Mesodermal cell (in vitro differentiated cells): ENCODE results near the gene CDC42EP2. TPM values are rescaled to one million over a fixed set of nuclear protein-coding genes. Genes with fewer than 3 reads are reported as not detected.

ENCODE experiments used
- H3K27ac ChIP-seq: 2 replicates; pipeline ENCODE4 v1.7.0; 2013; ENCODE audit warnings: mild to moderate bottlenecking, low read depth, low read length, moderate library complexity; ENCODE audit not compliant: severe bottlenecking
- H3K36me3 ChIP-seq: 2 replicates; pipeline ENCODE4 v1.7.1; 2013; ENCODE audit warnings: mild to moderate bottlenecking, low read length, moderate library complexity; ENCODE audit not compliant: control insufficient read depth, insufficient read depth
- H3K4me1 ChIP-seq: one replicate; pipeline ENCODE4 v1.7.1; 2013; ENCODE audit warnings: mild to moderate bottlenecking, low read length; ENCODE audit not compliant: insufficient read depth, control insufficient read depth, poor library complexity, severe bottlenecking
- H3K4me3 ChIP-seq: 2 replicates; pipeline ENCODE4 v1.7.0; 2013; ENCODE audit warnings: low read length, control low read depth, mild to moderate bottlenecking; ENCODE audit not compliant: insufficient read depth, poor library complexity, severe bottlenecking; ENCODE audit errors: extremely low read depth
- H3K9me3 ChIP-seq: 2 replicates; pipeline ENCODE4 v1.7.1; 2013; ENCODE audit warnings: mild to moderate bottlenecking, low read length, moderate library complexity; ENCODE audit not compliant: control insufficient read depth
- WGBS, 2 experiments: methylation state at CpG; one replicate each; pipeline ENCODE4 v1.1.5; 2013; ENCODE audit warnings: missing lambda C conversion rate in 2 of 2; ENCODE audit not compliant: insufficient coverage in 2 of 2; 5-methylcytosine and 5-hydroxymethylcytosine counted together
- polyA plus RNA-seq, 2 experiments: library from polyadenylated mRNA; stranded (reverse); fragments of 50-300 nt; gene quantifications; one replicate each; pipeline ENCODE4 v1.2.3, GENCODE V29; 2013

The CDC42EP2 gene, protein sequence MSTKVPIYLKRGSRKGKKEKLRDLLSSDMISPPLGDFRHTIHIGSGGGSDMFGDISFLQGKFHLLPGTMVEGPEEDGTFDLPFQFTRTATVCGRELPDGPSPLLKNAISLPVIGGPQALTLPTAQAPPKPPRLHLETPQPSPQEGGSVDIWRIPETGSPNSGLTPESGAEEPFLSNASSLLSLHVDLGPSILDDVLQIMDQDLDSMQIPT
- 14.7 TPM for polyA plus RNA-seq (2013, experiment 1 of 2)
- 8.1 TPM for polyA plus RNA-seq (2013, experiment 2 of 2)

GRCh38 chr11:65314501-65315203 lies at the start of gene CDC42EP2:
Gene CDC42EP2, plus strand, starts transcription at chr11:65314866. Its CDS starts 6,033 bp downstream, at chr11:65320899.
- Histone ChIP-seq H3K9me3 (no peaks in the 10 kb centered on the region), H3K4me1 (peaks cover 16% of the 10 kb centered on the region), H3K36me3 (peaks cover 11% of the 10 kb centered on the region), H3K27ac (peak within 1 kb of the TSS; percentile 53), H3K4me3 (peak within 1 kb of the TSS; percentile 98)
- WGBS, 2 experiments: 0 to 1% methylated on average over 48 to 66 of the region's 74 CpGs

DNA sequence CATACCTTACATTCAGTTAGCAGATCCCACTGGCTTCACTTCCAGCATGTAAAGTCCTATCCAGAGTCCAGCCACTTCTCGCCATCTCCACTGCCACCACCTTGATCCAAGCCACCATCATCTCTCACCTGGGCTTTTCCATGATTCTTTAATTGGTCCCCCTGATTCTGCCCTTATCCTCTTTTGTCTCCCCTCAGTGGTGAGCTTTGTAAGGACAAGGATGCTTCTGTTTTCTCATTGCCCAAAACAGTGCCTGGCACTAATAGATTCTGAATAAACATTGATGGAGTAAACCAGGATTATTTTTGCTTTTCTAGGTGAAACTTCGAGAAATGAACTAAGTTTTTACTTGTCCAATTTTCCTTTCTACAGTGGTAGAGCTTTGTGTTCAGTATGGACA lies 48.5 kb upstream of the CDC42EP2 start:
- 90 to 100% methylated on average over 1 to 2 of the region's 2 CpGs for WGBS, 2 experiments
- H3K4me1 ChIP-seq: peaks cover 5% of the 10 kb centered on the region
- no peak overlapping the region for H3K4me3 ChIP-seq
- no peaks in the 10 kb centered on the region for H3K9me3 ChIP-seq
- peaks cover 58% of the 10 kb centered on the region for H3K36me3 ChIP-seq
- H3K27ac ChIP-seq: no peak overlapping the region

GRCh38 chr11:65274735-65275682 lies 39.7 kb upstream of the CDC42EP2 start:
- Histone ChIP-seq H3K27ac (peak overlapping the region; percentile 87), H3K36me3 (peaks cover 36% of the 10 kb centered on the region), H3K9me3 (no peaks in the 10 kb centered on the region), H3K4me3 (no peak overlapping the region), H3K4me1 (peaks cover 53% of the 10 kb centered on the region)
- WGBS, 2 experiments: 17 to 53% methylated on average over 1 to 5 of the region's 6 CpGs

- Histone ChIP-seq H3K4me1 (peaks cover 62% of the 10 kb centered on the region), H3K36me3 (peaks cover 30% of the 10 kb centered on the region), H3K9me3 (no peaks in the 10 kb centered on the region), H3K4me3 (no peak overlapping the region), H3K27ac (peak overlapping the region; percentile 87)
- no CpG with 5 or more reads among the region's 4 CpGs for WGBS, 2 experiments
Measured at GRCh38 chr11:65275906-65276305, 38.8 kb upstream of the CDC42EP2 start.

GRCh38 chr11:65277631-65278277 lies 36.9 kb upstream of the CDC42EP2 start:
- Histone ChIP-seq H3K9me3 (no peaks in the 10 kb centered on the region), H3K36me3 (peaks cover 34% of the 10 kb centered on the region), H3K27ac (peak overlapping the region; percentile 95), H3K4me3 (no peak overlapping the region), H3K4me1 (peaks cover 65% of the 10 kb centered on the region)
- WGBS, 2 experiments: 95 to 97% methylated on average over 3 to 5 of the region's 5 CpGs

DNA sequence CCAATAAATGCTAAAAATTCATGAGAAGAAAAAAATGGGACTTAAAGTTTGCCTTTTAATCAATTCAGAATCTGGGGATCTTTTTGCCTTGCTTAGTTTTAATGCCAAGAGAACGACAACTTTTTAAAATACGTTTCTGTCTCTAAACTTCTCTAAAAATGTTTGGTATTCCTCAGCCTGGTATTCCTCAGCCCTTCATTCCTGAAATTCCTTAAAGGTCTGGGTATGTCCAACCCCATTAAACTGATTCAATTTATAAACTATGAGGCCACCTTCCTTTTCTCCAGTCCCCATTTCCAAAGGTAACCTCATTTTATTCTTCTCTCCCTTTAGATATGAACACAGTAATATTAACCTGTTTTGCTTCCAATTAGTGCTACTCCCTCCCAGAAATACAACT lies 36.3 kb upstream of the CDC42EP2 start:
- H3K4me1 ChIP-seq: peaks cover 65% of the 10 kb centered on the region
- no peak overlapping the region for H3K4me3 ChIP-seq
- WGBS, 2 experiments: 89 to 95% methylated on average over 2 of the region's 2 CpGs
- H3K36me3 ChIP-seq: peaks cover 40% of the 10 kb centered on the region
- H3K27ac ChIP-seq: peak overlapping the region; percentile 95
- no peaks in the 10 kb centered on the region for H3K9me3 ChIP-seq

- 89 to 100% methylated on average over 1 to 2 of the region's 4 CpGs for WGBS, 2 experiments
- Histone ChIP-seq H3K36me3 (peaks cover 50% of the 10 kb centered on the region), H3K27ac (peak overlapping the region; percentile 95)
Measured at GRCh38 chr11:65279279-65279678, 35.4 kb upstream of the CDC42EP2 start.

DNA sequence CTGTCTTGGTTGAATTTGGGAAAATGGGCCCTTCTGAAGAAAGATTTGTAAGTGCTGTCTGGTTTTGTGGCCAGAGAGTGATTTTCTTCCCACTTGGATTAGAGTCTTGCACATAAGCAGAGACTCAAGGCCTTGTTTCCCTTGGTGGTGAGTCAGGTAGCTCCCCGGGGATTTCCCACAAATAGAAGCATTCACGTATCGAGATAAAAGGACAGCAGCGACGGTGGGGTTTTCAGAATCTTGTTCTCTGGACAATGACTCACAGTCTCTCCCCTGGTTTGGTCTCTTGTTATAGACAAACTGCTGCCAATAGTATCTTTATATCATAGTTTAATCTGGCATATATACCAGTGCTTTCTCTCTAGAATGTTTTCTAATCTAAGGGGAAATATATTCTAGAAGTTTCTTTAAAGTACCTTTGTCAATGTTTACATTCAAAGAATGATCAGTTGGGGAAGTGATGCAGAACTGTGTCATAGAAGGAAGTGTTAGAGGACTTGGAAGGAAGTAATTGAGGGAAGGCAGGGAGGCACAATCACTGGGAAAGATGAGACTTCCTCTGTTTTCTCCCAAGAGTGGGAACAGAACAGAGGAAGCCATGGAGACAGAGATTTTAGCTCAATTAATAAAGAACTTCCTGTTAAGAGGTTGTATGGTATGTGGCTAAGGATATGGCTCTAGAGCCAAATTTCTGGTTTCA lies 34.8 kb upstream of the CDC42EP2 start:
- Histone ChIP-seq H3K27ac (peak overlapping the region; percentile 95), H3K9me3 (no peaks in the 10 kb centered on the region), H3K36me3 (peaks cover 56% of the 10 kb centered on the region), H3K4me1 (peaks cover 60% of the 10 kb centered on the region), H3K4me3 (no peak overlapping the region)
- 46% methylated on average over 3 of the region's 5 CpGs; no CpG with 5 or more reads in 1 of the 2 experiments for WGBS, 2 experiments

More at GRCh38 chr11:65279279-65279678, 35.4 kb upstream of the CDC42EP2 start:
- H3K4me3 ChIP-seq: no peak overlapping the region
- no peaks in the 10 kb centered on the region for H3K9me3 ChIP-seq
- peaks cover 65% of the 10 kb centered on the region for H3K4me1 ChIP-seq

DNA sequence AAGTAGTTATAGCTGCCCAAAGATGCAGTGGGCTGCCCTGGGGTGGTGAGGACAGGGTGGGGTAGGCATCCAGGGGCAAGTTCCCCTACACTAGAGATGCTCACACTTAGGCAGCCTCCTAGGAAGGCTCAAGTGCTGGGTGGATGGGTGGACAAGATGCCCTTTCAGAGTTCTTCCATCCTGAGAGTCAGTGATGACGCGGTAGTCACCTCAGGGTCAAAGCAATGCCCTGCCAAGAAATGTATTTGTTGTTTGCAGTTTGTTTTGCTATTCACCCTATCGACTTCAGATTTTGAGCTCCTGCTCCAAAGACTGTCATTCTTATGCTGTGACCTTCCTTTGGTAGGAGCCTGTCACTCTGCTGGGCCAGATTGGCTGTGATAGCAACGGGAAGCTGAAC lies 34.0 kb upstream of the CDC42EP2 start:
- WGBS, 2 experiments: 96 to 100% methylated on average over 2 to 4 of the region's 4 CpGs
- H3K36me3 ChIP-seq: peaks cover 63% of the 10 kb centered on the region
- H3K4me1 ChIP-seq: peaks cover 54% of the 10 kb centered on the region
- H3K9me3 ChIP-seq: no peaks in the 10 kb centered on the region
- peak overlapping the region; percentile 95 for H3K27ac ChIP-seq
- no peak overlapping the region for H3K4me3 ChIP-seq
